NT2/D1 (cell line): Measurements from ENCODE around the gene METTL26.

Source experiments
- YY1 ChIP-seq: IDR thresholded peaks from 2 replicates; pipeline ENCODE4 v1.6.1; 2011; ENCODE audit not compliant: insufficient read length, insufficient read depth
- ZNF274 ChIP-seq: IDR thresholded peaks from 2 replicates; pipeline ENCODE4 v1.6.1; 2011; ENCODE audit warnings: mild to moderate bottlenecking, low read depth, low read length

DNA sequence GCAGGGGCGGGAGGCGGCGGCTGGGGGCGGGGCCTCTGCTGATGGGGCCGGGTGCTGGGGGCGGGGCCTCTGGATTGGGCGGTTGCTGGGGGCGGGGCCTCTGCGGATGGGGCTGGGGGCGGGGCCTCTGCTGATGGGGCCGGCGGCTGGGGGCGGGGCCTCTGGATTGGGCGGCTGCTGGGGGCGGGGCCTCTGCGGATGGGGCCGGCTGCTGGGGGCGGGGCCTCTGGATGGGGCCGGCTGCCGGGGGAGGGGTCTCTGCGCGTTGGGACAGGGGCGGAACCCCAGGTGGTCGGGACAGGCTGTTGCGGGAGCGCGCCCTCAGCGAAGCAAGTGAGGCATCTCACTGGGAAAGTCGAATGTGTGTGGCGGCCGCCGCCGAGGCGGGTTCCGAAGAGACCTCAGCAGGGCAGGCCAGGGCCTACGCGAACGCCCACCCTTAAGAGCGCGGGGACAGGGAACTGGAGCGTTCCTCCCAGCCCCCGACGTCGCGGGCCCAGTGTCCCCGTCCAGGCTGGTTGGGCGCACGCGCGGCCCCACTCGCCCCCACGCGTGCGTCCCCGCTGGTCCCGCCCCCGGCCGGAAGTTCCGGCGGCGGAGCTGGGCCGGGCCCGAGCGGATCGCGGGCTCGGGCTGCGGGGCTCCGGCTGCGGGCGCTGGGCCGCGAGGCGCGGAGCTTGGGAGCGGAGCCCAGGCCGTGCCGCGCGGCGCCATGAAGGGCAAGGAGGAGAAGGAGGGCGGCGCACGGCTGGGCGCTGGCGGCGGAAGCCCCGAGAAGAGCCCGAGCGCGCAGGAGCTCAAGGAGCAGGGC is 43.9 kb upstream of the METTL26 start, which contains the start of gene STUB1:
- no peak for TF ChIP-seq YY1
- TF ChIP-seq ZNF274 = no peak
